Fibroblast of lung (primary cell): ENCODE measurements around the gene CRYBG2.

ENCODE experiments used
- EZH2 ChIP-seq: IDR thresholded peaks from 2 replicates; pipeline ENCODE4 v1.5.1; 2012; ENCODE audit warnings: low read length, control low read depth, mild to moderate bottlenecking; ENCODE audit errors: missing control alignments
- TF ChIP-seq, protein P1 (sequence below), 2 donors: IDR thresholded peaks in 1 of 2; conservative IDR thresholded peaks in 1 of 2; 1 replicate in 1 of 2; 2 replicates in 1 of 2; pipeline ENCODE4 v1.5.1; 2011 to 2012; ENCODE audit warnings: low read length in 2 of 2, control low read depth in 1 of 2, inconsistent platforms in 1 of 2, low read depth in 1 of 2, mild to moderate bottlenecking in 1 of 2

DNA sequence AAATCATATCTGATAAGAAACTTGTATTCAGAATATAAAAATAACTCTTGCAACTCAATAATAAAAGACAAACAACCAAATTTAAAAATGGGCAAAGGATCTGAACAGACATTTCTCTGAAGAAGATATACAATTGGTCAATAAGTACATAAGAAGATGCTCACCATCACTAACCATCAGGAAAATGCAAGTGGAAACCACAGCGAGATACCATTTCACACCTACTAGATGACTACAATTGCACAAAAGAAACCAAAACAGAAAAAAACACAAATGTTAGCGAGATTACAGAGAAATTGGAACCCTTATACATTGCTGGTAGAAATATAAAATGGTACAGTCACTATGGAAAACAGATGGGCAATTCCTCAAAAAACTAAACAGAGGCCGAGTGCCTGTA lies 30.1 kb upstream of the CRYBG2 start:
- TF ChIP-seq, protein P1, sequence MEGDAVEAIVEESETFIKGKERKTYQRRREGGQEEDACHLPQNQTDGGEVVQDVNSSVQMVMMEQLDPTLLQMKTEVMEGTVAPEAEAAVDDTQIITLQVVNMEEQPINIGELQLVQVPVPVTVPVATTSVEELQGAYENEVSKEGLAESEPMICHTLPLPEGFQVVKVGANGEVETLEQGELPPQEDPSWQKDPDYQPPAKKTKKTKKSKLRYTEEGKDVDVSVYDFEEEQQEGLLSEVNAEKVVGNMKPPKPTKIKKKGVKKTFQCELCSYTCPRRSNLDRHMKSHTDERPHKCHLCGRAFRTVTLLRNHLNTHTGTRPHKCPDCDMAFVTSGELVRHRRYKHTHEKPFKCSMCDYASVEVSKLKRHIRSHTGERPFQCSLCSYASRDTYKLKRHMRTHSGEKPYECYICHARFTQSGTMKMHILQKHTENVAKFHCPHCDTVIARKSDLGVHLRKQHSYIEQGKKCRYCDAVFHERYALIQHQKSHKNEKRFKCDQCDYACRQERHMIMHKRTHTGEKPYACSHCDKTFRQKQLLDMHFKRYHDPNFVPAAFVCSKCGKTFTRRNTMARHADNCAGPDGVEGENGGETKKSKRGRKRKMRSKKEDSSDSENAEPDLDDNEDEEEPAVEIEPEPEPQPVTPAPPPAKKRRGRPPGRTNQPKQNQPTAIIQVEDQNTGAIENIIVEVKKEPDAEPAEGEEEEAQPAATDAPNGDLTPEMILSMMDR (conservative IDR thresholded peaks at IDR 0.05 in 1 of 2, IDR thresholded peaks at IDR 0.05 in 1 of 2; ENCODE audit: low read depth in 1 of 2, low read length in 2 of 2) = no peak
- no peak for TF ChIP-seq EZH2
